NCI-H2196 (cell line): ENCODE results near the gene DNAJC13.

ENCODE experiments used
- DNase-seq: peaks from one replicate; lab custom pipeline; 2025; ENCODE audit not compliant: unreplicated experiment; lab: John Stamatoyannopoulos, UW

DNAJC13 gene

DNA sequence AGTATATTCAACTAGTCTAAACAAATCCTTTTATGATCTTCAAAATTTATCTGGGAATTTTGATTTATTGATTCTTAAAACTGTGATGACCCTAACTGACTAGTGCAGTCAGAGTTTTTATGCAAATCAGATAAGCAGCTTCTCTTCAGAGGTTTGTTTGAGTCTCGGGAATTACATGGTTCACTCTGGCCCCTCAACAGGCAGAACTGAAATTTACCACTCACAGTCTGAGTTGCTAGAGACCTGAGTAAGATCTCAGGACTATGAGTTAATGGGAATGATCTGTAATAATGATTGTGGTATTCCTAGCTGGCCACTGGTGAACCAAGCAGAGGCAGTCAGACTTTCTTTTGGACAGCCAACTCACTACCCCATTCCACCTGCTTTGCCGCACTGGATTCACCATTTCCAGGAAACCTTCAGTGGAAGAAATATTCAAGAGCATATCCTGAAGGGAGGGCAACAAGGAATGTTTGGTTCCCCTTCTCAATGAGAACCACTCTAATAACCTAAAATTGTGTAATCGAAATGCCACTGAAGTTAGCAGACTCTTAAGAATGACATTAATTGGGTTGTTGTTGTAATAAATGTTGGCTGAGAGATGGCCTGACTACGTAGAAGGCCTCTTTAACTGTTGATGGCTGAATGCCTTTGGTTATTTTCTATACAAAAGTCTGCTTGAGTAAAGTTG is 11.5 kb upstream of the DNAJC13 start:
- no peak for DNase-seq

DNA sequence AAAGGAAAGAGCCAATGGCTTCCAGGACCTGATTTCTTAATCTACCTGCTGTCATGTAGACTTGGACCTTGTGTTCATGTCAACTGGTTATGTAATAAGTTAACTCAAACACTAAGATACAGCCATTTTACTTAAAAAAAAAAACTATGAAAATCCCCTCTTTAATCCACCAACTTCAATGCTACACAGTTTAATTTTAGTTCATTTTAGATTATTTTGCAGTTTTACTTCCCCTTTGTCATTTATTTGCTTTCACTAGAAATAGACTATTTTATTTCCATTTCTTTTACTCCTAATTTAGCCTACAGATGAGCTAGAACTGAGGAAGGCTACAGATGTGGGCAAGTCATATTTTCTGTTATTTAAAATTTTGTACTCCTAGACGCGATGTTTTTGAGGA is 10.7 kb upstream of the DNAJC13 start:
- DNase-seq = no peak

DNA sequence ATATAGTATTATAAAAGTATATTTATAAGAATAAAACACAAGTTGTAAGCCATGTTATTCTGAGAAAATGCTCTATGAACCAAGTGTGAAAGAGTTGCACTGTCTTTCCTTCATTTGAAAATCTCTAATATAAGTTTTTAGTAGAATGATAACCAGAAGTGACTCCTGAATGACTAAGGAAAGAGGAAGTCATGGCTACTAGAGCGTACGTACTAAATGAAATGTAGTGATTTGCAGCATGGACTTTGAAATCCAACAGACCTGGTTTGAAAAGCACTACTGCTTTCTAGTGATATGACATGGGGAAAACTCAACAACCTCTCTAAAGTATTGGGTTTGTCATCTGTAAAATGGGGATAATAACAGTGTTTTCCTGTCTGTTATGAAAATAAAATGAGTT is 10.3 kb upstream of the DNAJC13 start:
- DNase-seq = no peak

DNA sequence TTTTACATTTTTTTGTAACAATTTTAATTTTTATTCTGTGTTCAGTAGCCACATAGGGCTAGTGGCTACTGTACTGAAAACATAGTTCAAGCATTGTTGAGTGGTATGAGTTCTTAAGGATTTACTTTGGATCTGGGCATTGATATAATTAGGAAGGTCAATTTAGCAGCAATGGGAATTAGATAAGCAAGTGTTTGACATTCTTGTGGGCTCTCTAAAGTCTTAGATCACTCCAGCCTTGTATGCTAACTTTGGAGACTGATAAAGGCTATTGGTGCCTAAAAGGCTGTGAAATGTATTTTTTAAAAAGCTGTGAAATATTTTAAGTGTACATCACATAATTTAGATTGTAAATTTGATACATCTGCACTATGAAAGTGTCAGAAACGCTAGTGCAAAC is 2.5 kb upstream of the DNAJC13 start:
- no peak for DNase-seq

DNA sequence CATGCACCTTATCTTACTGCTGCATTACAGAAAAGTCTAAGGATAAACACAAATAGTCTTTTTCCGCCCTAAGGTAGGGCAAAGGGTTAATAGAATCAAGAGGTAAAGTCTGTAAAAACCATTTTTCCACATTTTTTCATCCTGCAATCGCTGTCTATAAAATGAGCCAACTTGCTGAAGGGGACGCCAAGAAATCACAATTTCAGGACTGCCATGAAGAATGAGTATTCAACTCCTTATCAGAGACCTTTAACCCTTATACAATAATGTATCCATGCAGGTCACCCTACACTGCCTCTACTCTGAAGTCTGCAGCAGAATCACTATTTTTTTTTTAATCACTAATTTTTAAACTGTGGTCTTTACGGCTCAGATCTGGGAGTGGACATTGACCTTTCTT is 1.1 kb upstream of the DNAJC13 start:
- DNase-seq = no peak

DNA sequence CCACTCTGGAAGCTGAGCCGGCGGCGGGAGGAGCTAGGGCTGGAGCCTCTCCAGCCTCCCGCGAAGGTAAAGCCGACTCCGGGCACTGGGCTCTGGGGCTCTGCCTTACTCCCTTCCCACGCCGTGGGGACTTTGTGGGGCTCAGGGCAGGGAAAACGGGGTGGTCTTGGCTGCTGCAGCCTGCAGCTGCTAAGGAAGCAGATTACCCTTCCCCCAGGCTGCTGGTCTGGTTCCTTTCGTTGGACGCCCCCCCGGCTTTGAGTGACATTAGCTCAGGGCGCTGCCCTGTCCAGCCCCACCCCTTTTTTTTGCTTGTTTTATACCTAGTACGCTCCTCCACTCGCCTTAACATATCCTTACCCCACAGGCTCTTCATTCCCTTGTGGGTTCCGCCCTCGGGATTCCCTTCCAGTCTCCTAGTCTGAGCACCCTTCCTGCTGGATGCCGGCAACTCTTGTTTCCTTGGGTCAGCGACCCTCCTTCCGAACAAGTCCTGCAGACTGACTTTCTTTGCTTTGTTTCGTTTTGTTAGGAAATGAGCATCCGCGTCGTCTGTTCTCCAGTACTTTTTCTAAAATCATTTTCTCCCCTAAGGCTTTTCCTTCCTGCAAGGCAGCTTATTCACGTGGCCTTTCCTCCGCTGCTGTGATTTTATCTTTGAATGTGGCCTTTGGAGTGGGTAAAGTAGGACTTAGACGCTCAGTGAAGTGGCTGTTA is 551 bp downstream of the DNAJC13 start:
- peak; percentile 59 for DNase-seq

DNA sequence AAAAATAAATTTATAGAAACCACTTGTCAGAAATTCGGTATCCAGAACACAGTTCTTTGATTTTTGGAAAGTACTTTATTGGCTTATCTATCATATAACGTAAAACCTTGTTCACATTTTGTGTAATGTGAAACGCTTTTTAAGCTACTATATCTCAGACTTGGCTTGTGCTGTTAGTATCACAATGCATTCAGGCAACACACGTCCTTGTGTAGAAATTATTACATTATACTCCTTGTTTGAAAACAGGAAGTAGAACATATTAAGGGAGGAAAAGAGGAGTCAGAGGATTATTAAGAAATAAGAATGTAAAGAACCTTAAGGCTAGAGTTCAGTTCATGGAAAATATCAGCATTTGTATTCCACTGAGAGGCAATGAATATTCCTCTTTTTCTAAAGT is 1.6 kb downstream of the DNAJC13 start:
- DNase-seq = no peak

DNA sequence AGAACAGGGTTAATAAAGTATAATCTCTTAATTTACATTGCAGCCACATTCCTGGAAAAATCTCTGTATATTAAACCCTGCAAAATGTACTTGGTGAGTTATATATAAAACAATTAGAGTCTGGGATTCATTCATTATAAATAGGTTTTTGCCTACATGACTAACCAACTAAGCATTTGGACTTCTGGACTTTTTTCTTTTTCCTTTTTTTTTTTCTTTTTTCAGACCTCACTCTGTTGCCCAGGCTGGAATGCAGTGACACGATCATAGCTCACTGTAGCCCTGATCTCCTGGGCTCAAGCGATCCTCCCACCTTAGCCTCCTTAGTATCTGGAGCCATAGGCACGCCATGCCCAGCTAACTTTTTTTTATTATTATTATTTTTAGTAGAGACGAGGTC is 4.5 kb downstream of the DNAJC13 start:
- DNase-seq = no peak

DNA sequence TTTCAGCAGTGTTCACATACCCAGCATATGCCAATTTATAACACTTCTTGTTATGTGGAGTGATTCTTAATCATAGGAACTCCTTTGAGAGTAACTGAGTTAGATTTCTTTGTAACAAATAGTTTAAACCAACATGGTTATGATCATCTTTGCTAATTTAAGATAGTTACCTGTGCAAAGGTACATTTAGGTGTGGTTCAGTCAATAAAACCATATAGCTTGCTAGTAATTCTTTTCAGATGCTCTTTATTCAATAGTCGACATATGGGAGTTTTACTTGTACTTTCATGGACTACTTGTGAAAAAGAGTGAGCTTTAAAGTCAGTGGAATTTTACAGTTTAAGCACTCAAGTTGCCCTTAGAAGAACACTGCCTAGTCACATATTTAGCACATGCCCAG is 5.2 kb downstream of the DNAJC13 start:
- DNase-seq = no peak

DNA sequence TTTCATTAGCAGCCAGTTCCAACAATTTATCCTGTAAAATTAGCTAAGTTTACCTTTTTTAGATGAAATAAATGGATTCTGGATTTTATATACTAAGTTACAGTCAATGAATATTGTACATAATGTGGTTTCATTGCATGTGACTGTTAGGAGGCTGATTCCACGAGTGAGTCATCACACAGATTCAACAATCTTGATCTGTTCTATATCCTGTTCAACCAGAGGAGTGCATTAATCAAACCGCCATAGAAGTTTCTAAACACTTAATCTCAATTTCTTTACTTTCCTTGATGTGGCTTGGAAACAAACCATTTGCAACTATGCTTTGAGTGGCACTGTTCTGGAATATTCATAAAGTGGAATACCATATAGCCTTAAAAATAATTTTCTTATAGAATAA is 15.3 kb downstream of the DNAJC13 start:
- DNase-seq = no peak

DNA sequence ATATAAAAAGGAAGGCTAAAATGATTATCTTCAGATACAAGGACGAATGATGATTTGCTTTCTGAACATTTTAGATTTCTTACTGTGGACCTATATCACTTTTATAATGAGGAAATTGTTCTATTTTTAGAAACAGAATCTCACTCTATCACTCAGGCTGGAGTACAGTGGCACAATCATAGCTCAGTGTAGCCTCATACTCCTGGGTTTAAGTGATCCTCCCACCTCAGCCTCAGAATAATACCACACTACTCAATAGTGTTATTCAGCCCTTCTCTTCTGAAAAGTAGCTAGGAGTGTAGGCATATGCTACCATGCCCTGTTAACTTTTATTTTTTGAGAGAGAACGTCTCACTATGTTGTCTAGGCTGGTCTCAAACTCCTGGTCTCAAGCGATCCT is 15.8 kb downstream of the DNAJC13 start:
- no peak for DNase-seq

DNA sequence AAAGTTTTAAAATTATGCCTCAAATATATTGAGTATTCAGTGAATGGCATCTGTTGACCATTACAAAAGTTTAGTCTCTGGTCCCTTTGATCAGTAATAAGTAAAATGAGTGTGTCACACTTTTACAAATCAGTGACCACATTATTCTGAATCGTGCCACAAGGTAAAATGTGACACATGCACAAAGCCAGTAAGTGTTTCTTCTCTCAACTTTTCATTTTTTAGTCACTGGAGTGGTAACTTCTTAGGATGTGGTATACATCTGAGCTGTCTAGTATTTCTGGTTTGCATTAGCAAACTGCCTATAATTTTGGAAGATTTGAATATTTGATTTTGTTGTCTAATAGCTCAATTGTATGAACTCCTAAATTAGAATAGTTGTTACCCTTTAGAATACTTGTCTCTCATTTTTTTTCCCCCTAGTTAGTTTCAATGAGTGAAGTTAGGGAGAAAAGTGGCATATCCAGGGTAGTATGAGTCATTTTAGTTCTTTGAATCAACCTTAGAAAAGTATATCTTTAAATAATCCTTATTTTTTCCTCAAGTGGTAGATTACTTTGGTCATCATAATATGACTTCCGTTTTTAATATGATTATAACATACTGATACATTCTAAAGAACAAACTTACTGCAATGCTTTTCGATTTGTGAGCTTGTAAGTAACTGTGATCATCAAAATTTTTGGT is 18.1 kb downstream of the DNAJC13 start:
- no peak for DNase-seq

DNA sequence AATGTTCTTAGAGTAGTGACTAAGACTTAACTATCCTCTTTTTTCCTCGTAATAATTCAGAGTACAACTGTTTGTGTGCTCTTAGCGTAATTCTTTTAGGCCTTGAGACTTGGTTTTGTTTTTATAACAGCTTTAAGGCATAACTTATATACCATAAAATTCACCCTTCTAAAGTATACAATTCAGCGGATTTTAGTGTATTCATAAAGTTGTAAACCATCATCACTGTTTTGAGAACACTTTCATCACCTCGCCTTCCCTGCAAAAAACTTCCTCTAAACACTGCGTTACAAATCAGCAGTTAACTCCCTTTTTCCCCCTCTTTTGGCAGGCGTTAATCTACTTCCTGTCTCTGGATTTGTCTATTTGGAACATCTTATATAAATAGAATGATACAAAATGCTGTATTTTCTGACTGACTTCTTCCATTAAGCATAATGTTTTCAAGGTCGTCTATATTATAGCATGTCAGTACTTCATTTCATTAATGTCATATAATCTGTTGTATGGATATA is 18.7 kb downstream of the DNAJC13 start:
- DNase-seq = no peak

DNA sequence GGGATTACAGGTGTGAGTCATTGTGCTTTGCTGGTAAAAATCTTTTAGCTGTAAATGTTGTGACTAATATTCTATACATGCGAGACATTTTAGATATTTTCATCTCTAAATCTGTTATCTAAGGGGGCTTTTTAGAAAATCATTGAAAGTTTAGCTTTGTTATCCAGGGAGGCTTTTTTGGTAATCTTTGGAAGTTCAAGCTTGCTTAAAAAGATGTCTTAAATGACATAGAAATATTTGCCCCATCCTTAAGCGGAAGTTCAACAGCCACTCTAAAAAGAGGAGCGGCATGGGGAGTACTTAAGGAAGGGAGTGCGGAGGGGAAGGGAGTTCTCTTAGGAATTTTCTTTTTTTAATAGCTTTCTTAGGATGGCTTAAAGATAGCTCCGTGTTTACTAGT is 26.1 kb downstream of the DNAJC13 start:
- DNase-seq = no peak

DNA sequence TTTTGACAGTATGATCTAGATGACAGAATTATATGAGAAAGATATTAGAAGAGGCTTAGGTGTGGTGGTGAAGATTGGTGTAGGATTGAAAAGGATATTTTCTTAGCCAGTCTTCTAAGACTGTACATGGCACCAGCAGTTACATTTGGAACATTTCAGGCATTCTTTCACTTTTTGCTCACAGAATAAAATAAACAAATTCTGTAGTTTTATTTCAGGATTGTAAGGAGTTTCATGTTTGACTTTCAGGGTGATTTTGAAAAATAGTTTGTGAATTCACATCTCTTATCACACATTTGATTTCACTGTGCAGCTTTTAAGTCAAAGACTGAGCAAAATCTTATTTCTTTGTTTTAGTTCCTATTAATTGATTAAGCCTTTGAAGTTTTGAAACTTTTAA is 27.1 kb downstream of the DNAJC13 start:
- no peak for DNase-seq

DNA sequence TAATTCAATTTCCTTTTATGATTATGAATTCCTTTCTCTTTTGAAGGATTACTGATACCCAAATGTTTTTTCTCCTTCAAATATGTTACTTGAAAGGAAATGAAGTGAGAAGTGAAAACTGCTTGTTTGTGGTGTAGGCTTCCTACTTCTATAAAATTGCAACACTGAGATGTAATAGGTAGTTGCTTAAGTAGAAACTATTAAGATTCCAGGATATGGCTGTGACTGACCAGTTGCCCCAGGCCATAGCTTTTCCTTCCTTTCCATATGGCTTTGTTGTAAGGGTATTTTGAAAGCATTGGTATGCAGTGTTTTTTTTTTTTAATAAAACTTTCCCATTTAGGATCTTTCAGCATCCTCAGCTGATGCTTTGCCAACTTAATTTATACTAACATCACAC is 28.5 kb downstream of the DNAJC13 start:
- DNase-seq = no peak

DNA sequence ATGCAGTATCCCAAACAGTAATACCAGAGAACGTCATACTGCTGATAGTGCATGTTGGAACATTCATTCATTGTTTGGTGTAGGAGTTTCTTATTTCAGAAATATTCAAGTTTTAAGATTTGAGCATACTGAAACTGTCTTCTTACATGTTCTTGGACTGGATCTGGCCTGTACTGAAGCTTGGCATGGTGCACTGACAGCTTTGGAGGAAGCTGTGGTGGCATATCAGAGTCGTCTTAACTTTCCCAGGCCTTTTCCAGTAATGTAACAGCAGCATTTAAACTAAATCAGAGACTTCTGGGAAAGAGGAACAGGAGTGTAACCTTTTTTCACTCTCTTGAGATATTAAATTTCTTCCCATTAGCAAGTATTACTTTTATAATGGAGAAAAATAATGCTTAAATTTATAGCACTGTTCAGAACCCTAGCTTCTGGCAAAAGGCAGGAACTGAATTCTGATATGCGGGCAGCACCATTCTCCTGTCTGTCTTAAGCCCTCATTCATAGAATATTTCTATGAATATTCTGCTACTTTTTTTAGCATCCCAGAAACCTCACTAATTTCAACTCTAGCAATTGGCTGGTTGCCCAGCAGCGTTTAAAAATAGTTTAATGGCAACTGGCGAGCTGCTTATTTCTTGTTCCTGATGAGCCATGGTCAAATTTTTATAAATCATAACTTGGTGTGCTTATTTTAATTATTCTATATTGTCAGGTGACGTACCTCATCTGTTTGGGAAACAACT is 31.1 kb downstream of the DNAJC13 start:
- no peak for DNase-seq

DNA sequence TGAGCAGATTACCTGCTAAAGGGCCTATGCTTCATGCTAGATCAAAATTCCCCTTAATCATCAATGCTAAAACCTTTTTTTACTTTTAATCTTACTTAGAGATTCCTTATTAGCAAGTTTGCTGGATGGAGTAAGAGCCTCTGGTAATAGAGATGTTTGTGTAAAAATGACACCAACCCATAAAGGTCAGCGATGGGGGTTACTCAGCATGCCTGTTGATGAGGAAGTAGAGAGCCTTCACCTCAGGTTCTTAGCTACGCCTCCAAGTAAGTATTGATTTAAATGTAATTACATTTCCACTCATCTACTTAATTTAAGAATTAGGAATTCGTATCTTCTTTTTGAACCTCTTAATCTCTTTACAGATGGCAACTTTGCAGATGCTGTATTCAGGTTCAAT is 38.8 kb downstream of the DNAJC13 start:
- no peak for DNase-seq

DNA sequence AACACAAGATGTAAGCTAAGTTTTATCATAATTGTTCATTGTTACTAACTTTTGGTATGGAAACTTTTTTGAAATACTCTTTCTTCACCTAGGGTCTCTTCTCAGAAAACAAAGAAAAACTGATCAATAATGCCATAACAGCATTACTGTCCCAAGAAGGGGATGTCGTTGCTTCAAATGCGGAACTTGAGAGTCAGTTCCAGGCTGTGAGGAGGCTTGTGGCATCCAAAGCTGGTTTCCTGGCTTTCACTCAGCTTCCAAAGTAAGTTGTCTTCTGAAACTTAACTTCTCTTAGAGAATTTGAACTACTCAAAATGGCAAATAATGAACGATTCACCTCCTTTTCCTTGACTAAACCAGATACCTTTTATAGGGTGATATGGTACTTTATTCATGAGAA is 39.3 kb downstream of the DNAJC13 start:
- DNase-seq = no peak

DNA sequence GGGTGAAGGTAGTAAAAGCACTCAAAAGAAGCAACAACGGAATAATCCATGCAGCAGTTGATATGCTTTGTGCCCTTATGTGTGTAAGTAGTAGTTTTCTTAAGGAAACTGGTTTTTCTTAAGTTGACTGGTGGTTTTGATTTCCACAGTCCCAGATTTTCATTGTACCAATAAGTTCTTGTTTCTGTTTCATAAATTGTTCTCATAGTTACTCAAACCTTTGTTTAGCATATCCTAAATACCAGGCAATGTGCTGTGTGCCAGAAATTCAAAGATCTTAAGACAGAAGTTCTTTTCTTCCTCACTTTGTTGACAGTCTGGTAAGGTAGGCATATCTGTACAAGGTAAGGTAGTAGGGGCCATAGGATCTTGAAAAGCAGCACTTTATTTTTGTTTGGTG is 40.0 kb downstream of the DNAJC13 start:
- no peak for DNase-seq

DNA sequence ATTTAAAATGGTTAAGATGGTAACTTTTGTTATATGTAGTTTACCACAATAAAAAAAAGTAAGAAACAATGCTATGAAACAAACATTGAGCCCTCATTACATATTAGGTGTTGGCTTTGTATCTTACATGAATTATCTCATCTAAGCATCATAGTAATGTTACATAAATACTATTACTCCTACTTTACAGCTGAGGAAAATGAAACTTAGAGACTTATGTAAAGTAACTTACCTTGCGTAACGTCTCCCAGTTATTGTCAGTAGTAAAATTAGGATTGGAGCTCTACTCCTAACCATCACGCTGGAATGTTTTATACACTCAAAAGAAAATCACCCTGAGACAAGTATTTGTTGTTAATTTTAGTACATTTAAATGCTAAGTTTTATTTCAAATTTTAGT is 42.2 kb downstream of the DNAJC13 start:
- no peak for DNase-seq

DNA sequence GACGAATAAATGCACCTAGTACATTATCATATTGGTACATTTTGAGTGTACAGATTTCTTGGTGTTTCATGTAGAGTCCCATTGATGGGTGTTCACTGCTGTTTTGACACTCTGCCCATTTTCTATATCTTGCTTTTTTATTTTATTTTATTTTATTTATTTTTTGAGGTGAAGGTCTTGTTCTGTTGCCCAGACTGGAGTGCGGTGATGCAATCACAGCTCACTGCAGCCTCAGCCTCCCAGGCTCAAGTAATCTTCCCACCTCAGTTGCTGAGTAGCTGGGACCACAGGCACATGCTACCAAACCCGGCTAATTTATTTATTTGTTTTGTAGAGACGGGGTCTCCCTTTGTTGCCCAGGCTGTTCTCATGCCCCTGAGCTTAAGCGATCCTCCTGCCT is 44.2 kb downstream of the DNAJC13 start:
- no peak for DNase-seq
